NCI-H2196 (cell line): ENCODE results near the gene TENM4.
"Not testable (repeated sequence)": the region's sequence is repeated elsewhere in the genome, so short reads cannot be mapped to it uniquely, and the experiment has no call there.

Experiments used
- DNase-seq: peaks from one replicate; lab custom pipeline; 2025; ENCODE audit not compliant: unreplicated experiment; lab: John Stamatoyannopoulos, UW

TENM4 gene

DNA sequence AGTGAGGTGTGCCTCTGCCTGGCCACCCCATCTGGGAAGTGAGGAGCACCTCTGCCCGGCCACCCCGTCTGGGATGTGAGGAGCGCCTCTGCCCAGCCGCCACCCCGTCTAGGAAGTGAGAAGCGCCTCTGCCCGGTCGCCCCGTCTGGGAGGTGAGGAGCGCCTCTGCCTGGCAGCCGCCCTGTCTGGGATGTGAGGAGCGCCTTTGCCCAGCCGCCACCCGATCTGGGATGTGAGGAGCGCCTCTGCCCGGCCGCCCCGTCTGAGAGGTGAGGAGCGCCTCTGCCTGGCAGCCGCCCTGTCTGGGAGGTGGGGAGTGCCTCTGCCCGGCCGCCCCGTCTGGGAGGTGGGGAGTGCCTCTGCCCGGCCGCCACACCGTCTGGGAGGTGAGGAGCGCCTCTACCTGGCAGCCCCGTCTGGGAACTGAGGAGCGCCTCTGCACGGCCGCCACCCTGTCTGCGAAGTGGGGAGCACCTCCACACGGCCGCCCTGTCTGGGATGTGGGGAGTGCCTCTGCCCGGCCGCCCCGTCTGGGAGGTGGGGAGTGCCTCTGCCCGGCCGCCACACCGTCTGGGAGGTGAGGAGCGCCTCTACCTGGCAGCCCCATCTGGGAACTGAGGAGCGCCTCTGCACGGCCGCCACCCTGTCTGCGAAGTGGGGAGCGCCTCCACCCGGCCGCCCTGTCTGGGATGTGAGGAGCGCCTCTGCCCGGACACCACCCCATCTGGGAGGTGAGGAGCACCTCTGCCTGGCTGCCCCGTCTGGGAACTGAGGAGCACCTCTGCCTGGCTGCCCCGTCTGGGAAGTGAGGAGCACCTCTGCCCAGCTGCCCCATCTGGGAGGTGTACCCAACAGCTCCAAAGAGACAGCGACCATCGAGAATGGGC, 561.5 kb downstream of the TENM4 start:
- DNase-seq = not testable (repeated sequence)

GRCh38 chr11:78878631-78879030, 562.2 kb downstream of the TENM4 start:
- no peak for DNase-seq

- no peak for DNase-seq
Observed at GRCh38 chr11:78876676-78877075, 564.2 kb downstream of the TENM4 start.

GRCh38 chr11:78870655-78871054, 570.2 kb downstream of the TENM4 start:
- DNase-seq = no peak

GRCh38 chr11:78869293-78869692, 571.5 kb downstream of the TENM4 start:
- no peak for DNase-seq

GRCh38 chr11:78868563-78868962, 572.3 kb downstream of the TENM4 start:
- no peak for DNase-seq

GRCh38 chr11:78860720-78861422, 580.0 kb downstream of the TENM4 start:
- DNase-seq = no peak

DNA sequence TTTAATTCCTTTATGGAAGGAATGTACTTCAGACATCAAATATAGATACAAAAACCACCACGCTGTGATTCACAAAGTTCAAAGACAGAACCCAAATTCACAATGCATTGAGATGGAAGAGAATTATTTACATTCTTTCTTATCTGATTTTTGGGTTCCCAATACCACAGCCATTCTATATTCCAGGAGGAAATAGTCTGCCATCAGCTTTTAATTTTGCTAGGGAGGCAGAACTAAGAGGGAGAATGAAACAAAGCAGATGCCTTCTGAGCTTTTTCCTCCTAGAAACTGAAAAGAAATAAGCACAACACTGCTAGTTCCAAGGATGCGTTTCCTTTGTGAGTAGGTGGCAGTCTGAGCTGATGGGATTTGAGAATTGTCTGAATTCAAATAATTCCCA, 583.1 kb downstream of the TENM4 start:
- no peak for DNase-seq

DNA sequence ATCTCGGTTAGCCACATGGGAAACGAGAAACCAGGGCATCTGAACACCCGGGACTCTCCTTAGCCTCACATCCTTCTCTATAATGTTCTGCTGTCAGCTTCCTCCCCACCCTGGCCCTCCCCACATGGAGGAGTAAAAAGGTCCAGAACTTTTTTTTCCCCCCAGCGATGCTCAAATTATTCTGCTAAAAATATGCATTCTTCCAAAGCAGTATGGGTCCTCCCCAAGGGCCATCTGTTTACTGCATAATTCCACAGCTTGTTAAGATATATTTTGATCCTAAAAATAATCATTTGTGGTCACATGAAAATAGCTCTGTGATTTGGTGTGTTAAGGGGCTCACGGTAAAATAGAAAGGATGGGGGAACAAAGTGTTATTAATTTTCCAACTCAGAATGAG, 584.6 kb downstream of the TENM4 start:
- no peak for DNase-seq

DNA sequence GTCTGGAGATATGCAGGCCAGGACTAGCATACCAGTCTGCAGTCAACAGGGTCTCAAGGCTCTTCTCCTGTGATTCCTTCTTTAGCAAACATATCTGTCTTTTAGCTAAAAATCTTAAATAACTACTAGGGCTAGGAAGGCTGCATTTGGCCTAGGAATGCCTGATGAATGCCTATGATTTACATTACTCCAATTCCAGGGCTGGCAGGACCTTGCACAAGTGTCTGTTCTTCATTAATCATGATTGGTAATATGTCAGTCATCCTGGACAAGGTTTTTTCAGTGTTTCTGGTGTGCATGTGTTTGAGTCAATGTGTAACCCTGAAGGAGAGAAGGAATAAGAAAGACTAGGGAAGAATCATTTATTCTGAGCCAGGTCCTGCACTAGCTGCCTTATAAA, 585.7 kb downstream of the TENM4 start:
- DNase-seq = no peak

GRCh38 chr11:78853521-78853920, 587.3 kb downstream of the TENM4 start:
- no peak for DNase-seq

DNA sequence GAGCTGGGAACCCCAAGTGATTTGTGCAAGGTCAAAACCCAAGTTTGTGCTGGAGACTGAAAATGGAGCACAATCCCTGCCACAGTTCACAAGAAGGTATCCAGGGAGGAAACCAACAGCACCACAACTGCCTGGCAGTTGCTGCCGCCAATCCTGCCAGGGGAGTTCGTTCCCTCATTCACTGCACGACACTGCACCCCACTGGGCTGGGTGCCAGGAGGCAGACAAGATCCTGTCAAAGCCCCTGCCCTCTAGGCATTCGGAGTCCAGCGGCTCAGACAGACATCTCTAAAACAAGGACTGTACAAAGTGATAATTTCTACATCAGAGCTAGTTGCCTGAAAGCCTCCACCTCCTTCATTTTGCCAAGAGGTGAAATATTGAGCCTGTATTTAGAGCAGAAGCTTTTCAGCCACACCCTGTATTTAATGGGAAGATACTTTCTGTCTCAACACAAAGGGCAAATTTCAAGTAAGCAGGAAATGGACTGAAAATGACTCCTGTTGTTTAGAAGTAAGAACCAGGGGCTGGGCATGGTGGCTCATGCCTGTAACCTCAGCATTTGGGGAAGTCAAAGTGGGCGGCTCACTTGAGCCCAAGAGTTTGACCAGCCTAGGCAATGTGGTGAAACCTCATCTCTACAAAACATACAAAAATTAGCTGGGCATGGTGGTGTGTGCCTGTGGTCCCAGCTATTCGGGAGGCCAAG, 588.8 kb downstream of the TENM4 start:
- DNase-seq = no peak

GRCh38 chr11:78850078-78850477, 590.8 kb downstream of the TENM4 start:
- no peak for DNase-seq

DNA sequence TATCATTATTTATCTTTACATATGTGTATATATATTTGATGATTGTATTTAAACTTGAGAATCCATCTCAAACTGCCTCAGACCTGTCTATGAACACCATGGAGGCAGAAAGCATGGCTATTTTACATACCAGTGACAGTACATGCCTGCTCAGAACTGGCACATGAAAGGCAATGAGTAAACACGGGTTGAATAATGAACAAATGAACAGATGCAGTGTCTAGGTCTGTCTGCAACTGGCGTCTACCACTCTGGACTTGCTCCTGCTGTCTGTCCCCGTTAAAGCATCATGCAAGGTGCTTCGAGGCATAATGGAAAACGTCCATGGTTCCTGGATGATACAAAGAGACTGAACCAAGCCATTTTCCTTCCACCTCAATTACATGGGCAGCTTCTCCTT, 594.6 kb downstream of the TENM4 start:
- DNase-seq = no peak

DNA sequence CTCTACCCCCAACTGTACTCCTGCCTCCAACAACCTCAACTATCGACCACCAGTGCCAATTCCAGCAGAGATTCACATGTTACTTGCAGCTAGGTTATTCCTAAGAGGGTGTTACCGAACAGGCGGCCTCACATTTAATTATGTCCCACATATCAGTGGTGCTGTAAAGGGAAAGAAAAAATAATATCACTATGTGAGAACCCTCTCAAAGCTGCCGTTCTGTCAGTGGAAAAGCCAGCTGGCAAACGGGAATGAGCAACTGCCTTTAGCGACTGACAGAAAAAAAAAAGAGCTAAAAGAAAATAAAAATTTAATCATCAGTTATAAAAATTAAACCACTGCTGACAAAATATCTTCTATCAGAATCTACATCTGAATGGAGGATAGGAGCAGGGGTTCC, 595.3 kb downstream of the TENM4 start:
- no peak for DNase-seq

DNA sequence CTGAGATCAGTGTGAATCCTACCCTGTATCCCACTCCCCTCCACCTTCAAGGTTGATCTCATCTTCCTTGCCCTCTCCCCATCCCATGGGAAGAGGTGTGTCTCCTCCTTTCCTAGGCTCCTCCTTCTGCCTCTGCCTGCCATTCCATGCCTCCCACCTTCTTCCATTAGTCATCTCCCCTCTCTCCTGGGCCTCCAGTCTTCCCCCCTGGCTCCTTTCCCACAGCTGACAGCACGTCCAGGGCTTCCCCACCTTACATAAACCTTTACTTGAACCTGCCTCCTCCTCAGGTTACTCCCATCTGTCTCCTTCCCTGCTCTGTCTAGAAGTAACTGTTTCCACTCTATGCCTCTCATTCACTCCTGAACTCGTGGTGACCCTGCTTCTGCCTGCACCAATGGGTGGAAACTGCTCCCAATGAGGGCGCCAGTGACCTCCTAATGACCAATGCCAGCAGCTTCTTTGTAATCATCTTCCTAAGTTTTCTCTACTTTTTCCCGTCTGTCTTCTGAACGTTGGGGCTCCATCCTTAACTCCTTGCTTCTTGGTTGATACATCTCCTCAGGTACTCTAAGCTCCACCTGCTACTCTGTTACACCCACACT, 599.3 kb downstream of the TENM4 start:
- no peak for DNase-seq

DNA sequence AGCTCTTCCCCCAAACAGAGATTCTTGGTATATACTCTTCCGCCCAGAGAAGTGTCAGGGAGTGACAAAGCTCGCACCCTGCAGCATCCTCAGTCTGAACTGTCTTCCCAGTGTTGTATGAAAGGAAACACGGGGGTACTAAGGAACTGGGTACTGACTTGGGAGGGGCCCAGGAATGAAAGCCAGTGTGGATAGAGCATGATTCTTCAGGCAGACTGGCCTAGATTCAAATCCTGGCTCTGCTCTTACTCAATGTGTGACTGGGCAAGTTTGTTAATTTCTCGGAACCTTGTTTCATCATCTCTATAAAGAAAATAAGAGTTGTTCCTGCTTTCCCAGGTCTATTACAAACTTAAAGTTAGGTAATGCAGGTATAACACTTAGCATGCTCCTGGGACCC, 600.2 kb downstream of the TENM4 start:
- DNase-seq = no peak

DNA sequence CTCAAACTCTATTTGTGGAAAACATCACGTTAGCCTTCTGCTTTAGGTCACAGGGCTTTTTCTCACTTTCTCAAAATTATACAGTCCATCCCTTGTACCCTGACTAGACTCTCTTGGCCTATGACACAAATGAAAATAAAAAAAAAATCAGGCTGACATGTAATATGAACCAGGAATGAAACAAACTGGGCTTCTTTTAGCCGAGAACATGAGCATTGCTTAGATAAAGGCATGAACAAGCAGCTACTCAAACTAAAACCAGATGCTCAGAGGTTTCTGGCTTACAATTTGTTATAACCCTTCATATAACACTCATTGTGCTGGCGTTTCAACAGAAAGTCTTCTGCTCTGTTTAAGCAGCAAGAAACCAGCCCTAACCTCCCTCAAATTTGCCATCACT, 600.6 kb downstream of the TENM4 start:
- no peak for DNase-seq

- DNase-seq = no peak
Observed at GRCh38 chr11:78838417-78838816, 602.4 kb downstream of the TENM4 start.

DNA sequence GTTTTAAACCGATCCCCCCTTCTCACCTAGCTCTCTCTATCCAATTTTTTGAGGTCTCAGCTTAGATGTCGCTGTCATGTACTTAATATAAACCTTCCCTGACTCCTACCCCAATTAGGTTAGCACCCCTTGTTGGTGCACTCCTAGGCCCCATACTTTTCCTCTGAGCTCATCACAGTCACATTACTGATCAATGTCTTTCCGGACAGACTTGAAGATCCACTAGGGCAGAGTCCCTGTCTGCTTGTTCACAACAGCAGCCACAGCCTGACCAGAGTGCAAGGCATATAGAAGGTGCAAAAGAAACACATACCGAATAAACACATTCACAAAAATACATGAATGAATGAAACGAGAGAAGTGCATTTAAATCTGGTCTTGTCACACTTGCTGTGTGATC, 605.2 kb downstream of the TENM4 start:
- no peak for DNase-seq

DNA sequence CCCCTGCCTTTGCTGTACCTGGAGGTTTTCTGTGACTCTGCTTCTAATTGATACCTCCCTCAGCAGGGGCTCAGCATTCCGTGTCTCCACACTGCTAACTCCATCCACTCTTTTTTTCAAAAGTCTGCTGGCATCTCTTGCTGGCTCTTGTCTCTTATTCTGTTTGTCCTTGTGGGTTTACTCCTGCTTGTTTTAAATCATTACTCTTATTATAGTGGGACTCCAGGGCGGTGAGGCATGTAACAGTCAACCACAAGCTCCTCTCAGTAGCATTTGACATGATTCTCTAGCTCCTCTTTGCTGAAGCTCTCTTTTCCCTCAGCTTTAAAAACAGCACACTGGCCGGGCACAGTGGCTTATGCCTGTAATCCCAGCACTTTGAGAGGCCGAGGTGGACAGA, 605.9 kb downstream of the TENM4 start:
- no peak for DNase-seq
